ENCODE data around the gene FANCE. TPM values are rescaled to one million over a fixed set of nuclear protein-coding genes. Genes with fewer than 3 reads are reported as not detected.

FANCE gene
- total and polyA plus RNA-seq, 9 of the 15 experiments (the other 6 are each of a cell fraction or from before 2014, with no cell fraction given), result 5.7 to 30.2 (median 17.0) TPM

GRCh38 chr6:35495258-35496035 is 43.3 kb downstream of the FANCE start (continued):
- no peak for TF ChIP-seq MLLT1 (IDR thresholded peaks at IDR 0.05)
- TF ChIP-seq ZNF253 (CRISPR knock-in tag; conservative IDR thresholded peaks at IDR 0.05), result no peak
- no peak for TF ChIP-seq TBP (optimal IDR thresholded peaks at IDR 0.05; ENCODE audit: low read depth, low read length)
- TF ChIP-seq MXD1 (CRISPR knock-in tag; IDR thresholded peaks at IDR 0.05; ENCODE audit: borderline replicate concordance, poor library complexity, severe bottlenecking), result no peak
- TF ChIP-seq DPF2 (IDR thresholded peaks at IDR 0.05), result no peak
- no peak for TF ChIP-seq TAF1 (IDR thresholded peaks at IDR 0.05; ENCODE audit: control insufficient read depth, extremely low read depth, insufficient read depth, low read length, severe bottlenecking)
- no peak for TF ChIP-seq ZNF274 (IDR thresholded peaks at IDR 0.05; ENCODE audit: borderline replicate concordance, low read depth, low read length)
- TF ChIP-seq TRIM28 (IDR thresholded peaks at IDR 0.05), result no peak
- TF ChIP-seq TCF7 (IDR thresholded peaks at IDR 0.05; ENCODE audit: borderline replicate concordance), result no peak
- TF ChIP-seq KDM5B (IDR thresholded peaks at IDR 0.05; ENCODE audit: insufficient replicate concordance, low read depth, low read length), result peak; percentile 47
- TF ChIP-seq GATA2 (CRISPR knock-in tag; IDR thresholded peaks at IDR 0.05), result no peak
- TF ChIP-seq RBFOX2 (IDR thresholded peaks at IDR 0.05; ENCODE audit: low read depth, low read length), result no peak
- peak; percentile 54; the same call in 1 of the 2 replicates for TF ChIP-seq TFAP4 (CRISPR knock-in tag; IDR thresholded peaks at IDR 0.05; ENCODE audit: borderline replicate concordance)
- no peak for TF ChIP-seq TOE1 (IDR thresholded peaks at IDR 0.05; ENCODE audit: borderline replicate concordance)
- TF ChIP-seq TOE1 (CRISPR knock-in tag; IDR thresholded peaks at IDR 0.05; ENCODE audit: borderline replicate concordance, low read depth), result no peak
- no peak for TF ChIP-seq NR2C1 (IDR thresholded peaks at IDR 0.05)
- no peak for TF ChIP-seq NR2C1 (tag; IDR thresholded peaks at IDR 0.05)
- no peak for TF ChIP-seq CUX1 (CRISPR knock-in tag; IDR thresholded peaks at IDR 0.05)
- TF ChIP-seq ZKSCAN3 (CRISPR knock-in tag; IDR thresholded peaks at IDR 0.05), result no peak
- TF ChIP-seq ZEB2 (IDR thresholded peaks at IDR 0.05), result no peak
